NCI-H69 (cell line): Measurements from ENCODE around the gene KCNQ1.
A peak's percentile ranks its signal among the peaks of the same experiment; 100 is the strongest.

Experiments
- DNase-seq: peaks from one replicate; lab custom pipeline; 2025; lab: John Stamatoyannopoulos, UW

The KCNQ1 gene

GRCh38 chr11:2510626-2511402, 66.0 kb downstream of the KCNQ1 start:
- peak; percentile 39 for DNase-seq

- no peak for DNase-seq
Observed at GRCh38 chr11:2511421-2512369, 66.9 kb downstream of the KCNQ1 start.

GRCh38 chr11:2512431-2513407, 67.9 kb downstream of the KCNQ1 start:
- no peak for DNase-seq

GRCh38 chr11:2513441-2513840, 68.6 kb downstream of the KCNQ1 start:
- DNase-seq = no peak

GRCh38 chr11:2515401-2516275, 70.8 kb downstream of the KCNQ1 start:
- no peak for DNase-seq

GRCh38 chr11:2516276-2517015, 71.6 kb downstream of the KCNQ1 start:
- no peak for DNase-seq

GRCh38 chr11:2517016-2517385, 72.2 kb downstream of the KCNQ1 start:
- no peak for DNase-seq

- DNase-seq = no peak
Observed at GRCh38 chr11:2517386-2518064, 72.7 kb downstream of the KCNQ1 start.

- no peak for DNase-seq
Observed at GRCh38 chr11:2518111-2518982, 73.5 kb downstream of the KCNQ1 start.

GRCh38 chr11:2518983-2519340, 74.2 kb downstream of the KCNQ1 start:
- no peak for DNase-seq

GRCh38 chr11:2519517-2519861, 74.7 kb downstream of the KCNQ1 start:
- DNase-seq = no peak

- no peak for DNase-seq
Observed at GRCh38 chr11:2519862-2520735, 75.3 kb downstream of the KCNQ1 start.

- no peak for DNase-seq
Observed at GRCh38 chr11:2520736-2521035, 75.9 kb downstream of the KCNQ1 start.

GRCh38 chr11:2521081-2521732, 76.4 kb downstream of the KCNQ1 start:
- no peak for DNase-seq

- DNase-seq = no peak
Observed at GRCh38 chr11:2521733-2522630, 77.2 kb downstream of the KCNQ1 start.

- DNase-seq = no peak
Observed at GRCh38 chr11:2522631-2523255, 77.9 kb downstream of the KCNQ1 start.
